G401.6 (cell line): ENCODE results near the gene GLO1.
"Not testable (repeated sequence)": the region's sequence is repeated elsewhere in the genome, so short reads cannot be mapped to it uniquely, and the experiment has no call there.

Experiments used
- FAIRE-seq: peaks from 2 replicates; lab custom pipeline; 2012; peaks lifted over from hg19 to GRCh38; lab: Jason Lieb, UNC

GLO1 gene

GRCh38 chr6:38705924-38706323 is 3.0 kb upstream of the GLO1 start:
- no peak for FAIRE-seq

GRCh38 chr6:38703949-38704590 is 1.1 kb upstream of the GLO1 start:
- FAIRE-seq, result no peak

- FAIRE-seq, result no peak
Measured at GRCh38 chr6:38701551-38701950, 1.4 kb downstream of the GLO1 start.

GRCh38 chr6:38699702-38700101 is 3.2 kb downstream of the GLO1 start:
- not testable (repeated sequence) for FAIRE-seq

- no peak for FAIRE-seq
Measured at GRCh38 chr6:38697846-38698245, 5.1 kb downstream of the GLO1 start.

GRCh38 chr6:38696345-38696744 is 6.6 kb downstream of the GLO1 start:
- FAIRE-seq, result no peak

- FAIRE-seq, result no peak
Measured at GRCh38 chr6:38695933-38696332, 7.0 kb downstream of the GLO1 start.

GRCh38 chr6:38695227-38695900 is 7.6 kb downstream of the GLO1 start:
- FAIRE-seq, result no peak

- FAIRE-seq, result no peak
Measured at GRCh38 chr6:38688579-38689087, 14.3 kb downstream of the GLO1 start.

GRCh38 chr6:38687549-38687948 is 15.4 kb downstream of the GLO1 start:
- no peak for FAIRE-seq

GRCh38 chr6:38687043-38687353 is 15.9 kb downstream of the GLO1 start:
- no peak for FAIRE-seq

GRCh38 chr6:38686270-38687042 is 16.5 kb downstream of the GLO1 start:
- peak; percentile 37 for FAIRE-seq

- no peak for FAIRE-seq
Measured at GRCh38 chr6:38684904-38685303, 18.0 kb downstream of the GLO1 start.

GRCh38 chr6:38684237-38684636 is 18.7 kb downstream of the GLO1 start:
- FAIRE-seq, result no peak

GRCh38 chr6:38681850-38682249 is 21.1 kb downstream of the GLO1 start:
- no peak for FAIRE-seq

GRCh38 chr6:38679668-38680067 is 23.3 kb downstream of the GLO1 start:
- FAIRE-seq, result no peak

GRCh38 chr6:38678178-38678760 is 24.7 kb downstream of the GLO1 start:
- FAIRE-seq, result no peak

- no peak for FAIRE-seq
Measured at GRCh38 chr6:38676974-38677544, 25.9 kb downstream of the GLO1 start.

- FAIRE-seq, result no peak
Measured at GRCh38 chr6:38676236-38676973, 26.5 kb downstream of the GLO1 start.

GRCh38 chr6:38673397-38674165 is 29.4 kb downstream of the GLO1 start:
- no peak for FAIRE-seq

- FAIRE-seq, result peak; percentile 98
Measured at GRCh38 chr6:38671885-38672467, 31.0 kb downstream of the GLO1 start.
